H54 (cell line): ENCODE data around the gene ACTG2.

Source experiments
- DNase-seq: peaks from one replicate; pipeline ENCODE4 v3.0.0; 2011; ENCODE audit warnings: low spot score, mixed read lengths; ENCODE audit not compliant: insufficient read length
- FAIRE-seq: peaks from 3 replicates; lab custom pipeline; 2011; peaks lifted over from hg19 to GRCh38; lab: Jason Lieb, UNC
- POLR2A ChIP-seq: IDR thresholded peaks from 2 replicates; pipeline ENCODE4 v1.6.1; 2011; ENCODE audit warnings: low read depth, mild to moderate bottlenecking, low read length

The ACTG2 gene

DNA sequence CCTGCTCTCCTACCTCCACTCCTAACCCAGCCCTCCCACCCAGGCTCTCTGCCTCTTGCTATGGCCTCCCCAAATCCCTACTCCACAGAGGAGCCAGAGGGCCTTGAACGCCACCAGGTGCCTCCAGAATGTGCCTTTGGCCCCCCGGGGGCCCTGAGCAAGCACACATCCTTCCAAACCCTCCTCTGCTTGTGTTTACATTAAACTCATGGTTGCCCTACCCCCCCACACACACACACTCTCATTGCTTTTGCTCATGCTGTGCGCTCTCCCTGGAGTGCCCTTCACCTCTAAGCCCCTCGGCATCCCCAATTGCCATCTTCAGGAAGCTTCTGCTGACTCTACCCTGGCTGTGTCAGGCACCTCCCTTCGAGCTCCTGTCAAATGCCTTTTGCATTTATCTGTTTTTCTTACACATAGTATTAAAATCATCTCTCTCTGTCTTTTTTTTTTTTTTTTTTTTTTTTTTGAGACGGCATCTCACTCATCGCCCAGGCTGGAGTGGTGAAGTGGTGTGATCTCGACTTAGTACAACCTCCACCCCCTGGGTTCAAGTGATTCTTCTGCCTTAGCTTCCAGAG is 75.6 kb downstream of the ACTG2 start:
- DNase-seq (no peak), FAIRE-seq (no peak)
- TF ChIP-seq POLR2A = no peak

GRCh38 chr2:73969356-73969755 is 76.5 kb downstream of the ACTG2 start:
- DNase-seq = no peak
- FAIRE-seq = no peak
- TF ChIP-seq POLR2A = no peak
